ENCODE data around the gene SLC25A25. TPM values are rescaled to one million over a fixed set of nuclear protein-coding genes. Genes with fewer than 3 reads are reported as not detected.
A peak's percentile ranks its signal among the peaks of the same experiment; 100 is the strongest.
"Not testable (repeated sequence)": the region's sequence is repeated elsewhere in the genome, so short reads cannot be mapped to it uniquely, and the experiment has no call there.

The SLC25A25 gene
- polyA plus RNA-seq, 3 donors: 12.6 to 13.7 (median 12.8) TPM

- no peak for DNase-seq
Observed at GRCh38 chr9:128070874-128071273, 2.8 kb downstream of the SLC25A25 start.

DNA sequence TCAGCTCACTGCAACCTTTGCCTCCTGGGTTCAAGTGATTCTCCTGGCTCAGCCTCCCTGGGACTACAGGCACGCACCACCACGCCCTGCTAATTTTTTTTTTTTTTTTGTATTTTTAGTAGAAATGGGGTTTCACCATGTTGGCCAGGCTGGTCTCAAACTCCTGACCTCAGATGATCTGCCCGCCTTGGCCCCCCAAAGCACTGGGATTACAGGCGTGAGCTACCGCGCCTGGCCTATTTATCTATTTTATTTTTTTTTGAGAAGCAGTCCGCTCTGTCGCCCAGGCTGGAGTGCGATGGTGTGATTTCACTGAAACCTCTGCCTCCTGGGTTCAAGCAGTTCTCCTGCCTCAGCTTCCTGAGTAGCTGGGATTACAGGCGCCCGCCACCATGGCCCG is 3.4 kb downstream of the SLC25A25 start:
- not testable (repeated sequence) for DNase-seq

DNA sequence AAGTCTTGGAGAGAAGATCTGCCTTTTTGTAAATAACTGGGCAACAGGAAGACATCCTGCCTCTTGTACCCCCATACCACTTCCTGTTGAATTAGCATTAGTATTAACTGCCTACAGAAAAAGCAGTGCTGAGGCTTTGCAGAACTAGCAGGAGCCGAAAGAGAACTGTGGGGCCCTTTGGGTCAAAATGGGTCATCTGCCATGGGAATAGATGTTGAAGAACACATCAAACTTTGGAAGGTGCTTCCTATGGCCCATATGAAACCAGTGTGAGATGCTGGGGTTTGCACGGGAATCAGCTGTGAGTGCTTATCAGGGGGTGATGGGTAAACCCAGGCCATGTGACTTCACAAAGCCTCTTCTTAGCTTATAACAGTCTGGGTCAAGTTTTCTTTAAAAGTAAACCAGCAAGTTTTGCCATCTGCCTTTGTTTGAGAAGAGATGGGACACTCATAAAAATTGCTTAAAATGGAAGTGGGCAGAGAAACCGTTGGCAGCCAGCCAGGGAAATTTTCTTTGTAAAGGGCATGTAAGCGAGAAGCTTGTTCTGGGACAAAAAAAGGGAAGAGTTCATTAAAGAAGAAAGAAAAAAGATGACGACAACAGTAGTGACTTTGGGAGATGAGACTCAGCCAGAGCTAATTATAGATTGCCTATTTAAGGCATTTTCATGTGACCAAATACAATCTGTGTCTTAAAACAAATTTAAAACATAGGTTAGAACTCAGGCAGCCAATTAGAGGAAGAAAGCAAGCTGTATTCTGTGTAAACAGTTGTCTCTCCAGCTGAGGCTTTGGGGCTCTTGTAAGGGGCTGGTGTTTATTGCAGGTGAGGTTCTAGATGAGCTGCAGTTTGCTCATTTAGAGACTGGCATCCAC is 4.4 kb downstream of the SLC25A25 start:
- peak; percentile 72 for DNase-seq

DNA sequence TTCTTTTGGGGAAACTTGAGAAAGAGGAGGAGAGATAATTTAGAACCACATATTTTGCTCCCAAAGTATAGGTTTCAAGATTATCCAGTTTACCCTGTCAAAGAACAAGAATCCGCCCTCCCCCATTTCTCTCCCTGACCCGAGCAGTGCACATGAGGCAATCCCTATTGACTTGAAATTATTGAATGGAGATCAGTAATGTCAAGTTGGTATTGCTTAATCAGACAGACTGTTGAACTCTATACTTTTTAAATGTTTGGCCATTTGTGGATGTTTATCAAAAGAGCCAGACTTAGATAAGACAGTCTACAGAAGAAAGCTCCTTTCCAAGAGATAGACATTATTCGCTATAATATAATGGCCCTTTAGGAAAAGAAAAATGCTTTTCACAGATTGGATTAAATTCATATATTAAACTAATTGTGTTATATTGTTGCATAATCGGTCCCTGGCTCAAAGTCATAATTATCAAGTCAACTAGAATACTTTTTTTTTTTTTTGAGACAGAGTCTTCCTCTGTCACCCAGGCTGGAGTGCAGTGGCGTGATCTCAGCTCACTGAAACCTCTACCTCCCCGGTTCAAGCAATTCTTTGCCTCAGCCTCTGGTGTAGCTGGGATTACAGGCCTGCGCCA is 5.3 kb downstream of the SLC25A25 start:
- DNase-seq: no peak

DNA sequence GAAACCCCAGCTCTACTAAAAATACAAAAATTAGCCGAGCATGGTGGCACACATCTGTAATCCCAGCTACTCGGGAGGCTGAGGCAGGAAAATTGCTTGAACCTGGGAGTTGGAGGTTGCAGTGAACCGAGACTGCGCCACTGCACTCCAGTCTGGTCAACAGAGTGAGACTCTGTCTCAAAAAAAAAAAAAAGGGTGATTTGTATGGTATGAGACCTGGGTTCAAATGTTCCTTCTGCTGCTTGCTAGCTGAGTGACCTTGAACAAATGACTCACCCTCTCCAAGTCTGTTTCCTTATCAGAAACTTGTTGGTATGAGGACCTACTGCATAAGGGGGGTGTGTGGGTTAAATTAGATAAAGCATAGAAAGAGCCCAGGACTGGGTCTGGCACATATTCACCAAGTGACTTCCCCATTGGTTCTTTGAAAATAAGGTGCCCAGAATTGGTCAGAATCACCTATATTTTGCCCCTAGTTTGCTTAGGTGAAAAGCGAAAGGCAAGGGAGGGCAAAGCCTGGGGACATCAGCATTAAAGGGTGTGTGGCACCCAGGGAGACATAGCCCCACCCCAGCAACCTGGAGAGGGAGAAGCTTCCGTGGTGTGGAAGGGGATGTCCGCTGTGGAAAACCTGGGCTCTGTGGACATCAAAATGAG is 9.9 kb downstream of the SLC25A25 start:
- DNase-seq: no peak

- DNase-seq: no peak
Observed at GRCh38 chr9:128078504-128079434, 10.7 kb downstream of the SLC25A25 start.

- DNase-seq: no peak
Observed at GRCh38 chr9:128080206-128080605, 12.2 kb downstream of the SLC25A25 start.

DNA sequence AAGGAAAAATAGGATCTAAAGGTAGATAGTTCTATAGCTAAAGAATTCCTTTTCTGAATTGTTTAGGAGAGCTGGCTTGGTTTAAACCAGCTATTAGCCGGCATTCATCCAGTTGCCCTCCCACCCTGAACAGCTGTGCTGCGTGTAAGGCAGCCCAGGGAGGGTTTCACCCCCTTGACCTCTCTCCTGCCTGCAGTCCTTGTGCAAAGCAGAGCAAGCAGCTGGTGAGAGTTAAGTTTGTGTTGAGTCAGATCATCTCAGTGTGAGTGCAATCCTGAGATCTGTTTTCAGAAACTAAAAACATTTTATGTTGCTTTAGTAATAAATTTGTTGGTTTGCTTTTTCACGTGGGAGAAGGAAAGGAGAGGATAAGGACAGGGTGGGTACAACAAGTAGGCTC is 13.0 kb downstream of the SLC25A25 start:
- peak; percentile 86 for DNase-seq

DNA sequence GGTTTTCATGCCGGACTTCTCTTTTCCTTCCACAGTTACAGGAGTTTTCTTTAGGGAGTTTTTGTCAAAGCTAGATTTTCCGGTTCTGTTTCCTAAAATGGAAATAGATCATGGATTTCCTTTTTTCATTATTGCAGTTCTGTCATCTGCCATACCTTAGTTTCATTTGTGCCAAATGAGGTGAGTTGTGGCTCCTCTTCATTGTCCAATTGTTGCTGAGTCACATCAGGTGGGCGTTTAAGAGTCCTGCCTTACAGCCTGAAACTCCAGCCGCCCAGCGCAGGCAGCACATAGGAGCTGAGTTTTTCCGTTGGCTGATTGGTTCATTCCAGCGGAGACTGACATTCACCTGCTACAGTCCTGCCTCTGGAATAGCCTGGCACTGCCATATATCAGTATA is 14.1 kb downstream of the SLC25A25 start:
- no peak for DNase-seq

GRCh38 chr9:128084746-128085145 is 16.7 kb downstream of the SLC25A25 start:
- DNase-seq: no peak

GRCh38 chr9:128085943-128086342 is 17.9 kb downstream of the SLC25A25 start:
- no peak for DNase-seq

GRCh38 chr9:128087262-128087661 is 19.2 kb downstream of the SLC25A25 start:
- no peak for DNase-seq

GRCh38 chr9:128088253-128088945 is 20.4 kb downstream of the SLC25A25 start:
- no peak for DNase-seq

GRCh38 chr9:128089299-128089698 is 21.3 kb downstream of the SLC25A25 start:
- no peak for DNase-seq

- DNase-seq: peak; percentile 90
Observed at GRCh38 chr9:128091144-128091543, 23.1 kb downstream of the SLC25A25 start.

GRCh38 chr9:128091571-128091970 is 23.5 kb downstream of the SLC25A25 start:
- DNase-seq: no peak

- DNase-seq: no peak
Observed at GRCh38 chr9:128092199-128092977, 24.4 kb downstream of the SLC25A25 start.

DNA sequence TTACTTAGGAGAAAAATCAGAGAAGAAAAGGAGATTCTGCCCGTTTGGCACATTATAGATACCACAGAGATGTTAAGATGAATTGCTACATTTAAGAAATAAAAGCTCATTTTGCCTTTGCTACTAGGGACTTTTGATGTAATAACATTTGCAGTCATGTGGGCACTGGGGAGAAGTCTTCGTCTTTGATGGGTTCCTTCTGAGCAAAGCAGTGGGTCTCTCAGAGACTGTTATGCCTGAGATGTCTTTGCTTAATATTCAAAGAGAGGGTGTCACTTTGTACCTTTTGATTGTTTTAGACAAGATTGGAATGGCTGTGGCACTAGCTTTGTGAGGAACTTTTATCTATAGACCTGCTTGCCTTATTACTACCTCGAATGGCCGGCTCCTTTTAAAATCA is 25.0 kb downstream of the SLC25A25 start:
- DNase-seq: no peak

DNA sequence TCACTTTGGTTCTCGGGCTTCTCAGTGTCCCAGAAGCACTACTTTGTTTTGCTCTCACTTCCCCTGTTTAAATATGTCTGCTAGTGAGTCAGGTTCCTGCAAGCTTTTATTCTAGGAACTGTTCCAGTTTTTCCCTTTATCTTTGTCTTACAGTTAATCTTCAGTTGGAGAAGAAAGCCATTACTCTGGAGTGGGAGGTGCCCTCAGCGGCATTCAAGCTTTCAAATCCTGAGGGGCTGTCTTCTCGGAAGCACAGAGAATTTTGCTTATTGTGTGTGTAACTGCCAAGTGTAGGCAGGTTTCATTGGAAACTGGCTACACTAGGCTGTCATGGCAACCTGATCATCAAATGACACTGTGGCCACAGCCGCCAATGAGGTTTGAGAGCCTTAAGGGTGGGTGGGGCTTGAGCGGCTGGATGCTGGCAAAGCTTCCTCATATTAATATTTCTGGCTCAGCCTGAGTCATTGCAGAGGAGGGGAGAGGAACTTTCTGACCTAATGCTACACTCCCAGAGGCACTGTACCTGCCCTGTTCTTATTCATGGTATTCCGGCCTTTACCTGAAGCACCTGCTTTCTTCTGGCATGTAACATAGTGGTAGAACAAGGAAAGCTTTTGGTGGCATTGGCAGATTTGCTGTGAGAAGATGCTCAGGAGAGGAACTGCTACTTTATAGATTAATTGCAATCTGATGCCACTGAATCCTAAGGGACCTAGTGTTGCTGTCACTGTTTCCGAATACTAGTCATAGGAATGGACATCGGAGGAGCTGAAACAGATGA is 26.3 kb downstream of the SLC25A25 start:
- peak; percentile 96 for DNase-seq
